H1 (cell line): ENCODE measurements around the gene KRT34. TPM values are rescaled to one million over a fixed set of nuclear protein-coding genes. Genes with fewer than 3 reads are reported as not detected.

ENCODE experiments used
- CTCF ChIA-PET: fragments of 300-600 bp; sonication (Branson Sonifier 250); formaldehyde crosslinking; loops from one replicate; lab custom pipeline; 2021; ENCODE audit not compliant: partially characterized antibody; lab: Charles Lee
- POLR2A ChIA-PET: fragments of 300-600 bp; sonication (Branson Sonifier 250); formaldehyde crosslinking; loops from one replicate; lab custom pipeline; 2021; ENCODE audit warnings: inconsistent platforms; ENCODE audit not compliant: partially characterized antibody; lab: Charles Lee
- DNase-seq, 2 experiments: peaks; one replicate each; pipeline versions ENCODE4 v3.0.0 to v3.0.0-alpha.2; 2010 to 2022; ENCODE audit warnings: low spot score in 2 of 2, low read depth in 1 of 2, mixed read lengths in 1 of 2
- FAIRE-seq: peaks from 2 replicates; lab custom pipeline; 2011; peaks lifted over from hg19 to GRCh38; lab: Jason Lieb, UNC
- H2AFZ ChIP-seq: 2 replicates; pipeline ENCODE4 v1.8.1; 2012; ENCODE audit warnings: low read length, inconsistent platforms
- H2AK5ac ChIP-seq: 2 replicates; pipeline ENCODE4 v1.6.1; 2013; ENCODE audit warnings: low read depth, low read length
- H2BK120ac ChIP-seq: replicated peaks from 2 replicates; pipeline ENCODE3; 2013; ENCODE audit warnings: low read depth, low read length, inconsistent platforms
- H2BK12ac ChIP-seq: 2 replicates; pipeline ENCODE4 v1.6.1; 2013; ENCODE audit warnings: low read depth, low read length
- H2BK15ac ChIP-seq: 2 replicates; pipeline ENCODE4 v1.6.1; 2013; ENCODE audit warnings: low read length
- H2BK20ac ChIP-seq: 2 replicates; pipeline ENCODE4 v1.6.1; 2013; ENCODE audit warnings: low read length
- H2BK5ac ChIP-seq: 2 replicates; pipeline ENCODE4 v1.6.1; 2013; ENCODE audit warnings: low read depth, low read length
- H3K14ac ChIP-seq: 2 replicates; pipeline ENCODE4 v1.6.1; 2013; ENCODE audit warnings: inconsistent platforms; ENCODE audit not compliant: insufficient read length
- H3K18ac ChIP-seq: 2 replicates; pipeline ENCODE4 v1.6.1; 2013; ENCODE audit warnings: low read length; ENCODE audit errors: extremely low read depth
- H3K23ac ChIP-seq: 2 replicates; pipeline ENCODE4 v1.6.1; 2013; ENCODE audit warnings: inconsistent platforms; ENCODE audit not compliant: insufficient read length
- H3K23me2 ChIP-seq: 2 replicates; pipeline ENCODE4 v1.6.1; 2013; ENCODE audit warnings: low read depth, low read length
- H3K27ac ChIP-seq: 2 replicates; pipeline ENCODE4 v1.6.1; 2011; ENCODE audit warnings: low read depth, low read length, inconsistent platforms
- H3K27me3 ChIP-seq, 4 experiments: replicated peaks in 1 of 4; 1 replicate in 1 of 4; 2 replicates in 3 of 4; pipeline versions ENCODE4 v1.6.1 to v1.8.1; 2011 to 2013; ENCODE audit warnings: low read length in 3 of 4, mild to moderate bottlenecking in 3 of 4, inconsistent platforms in 2 of 4, mixed read lengths in 2 of 4, moderate library complexity in 1 of 4; ENCODE audit not compliant: control insufficient read depth in 3 of 4, insufficient read depth in 3 of 4; ENCODE audit errors: extremely low read depth in 1 of 4
- H3K36me3 ChIP-seq, 4 experiments: 2 replicates each; pipeline versions ENCODE4 v1.6.1 to v1.8.1; 2011 to 2013; ENCODE audit warnings: mild to moderate bottlenecking in 4 of 4, low read length in 3 of 4, moderate library complexity in 2 of 4, control low read depth in 1 of 4, inconsistent platforms in 1 of 4; ENCODE audit not compliant: insufficient read depth in 4 of 4, control insufficient read depth in 2 of 4
- H3K4ac ChIP-seq: replicated peaks from 2 replicates; pipeline ENCODE3; 2013; ENCODE audit warnings: low read length, low read depth, mixed read lengths, inconsistent platforms; ENCODE audit not compliant: insufficient read length
- H3K4me1 ChIP-seq, 4 experiments: replicated peaks in 1 of 4; 1 replicate in 1 of 4; 2 replicates in 3 of 4; pipeline versions ENCODE4 v1.6.1 to v1.8.1; 2011 to 2013; ENCODE audit warnings: low read length in 3 of 4, inconsistent platforms in 2 of 4, mixed read lengths in 1 of 4; ENCODE audit not compliant: insufficient read depth in 4 of 4, control insufficient read depth in 3 of 4
- H3K4me2 ChIP-seq, 2 experiments: 2 replicates each; pipeline versions ENCODE4 v1.6.1 to v1.8.1; 2011 to 2013; ENCODE audit warnings: low read depth in 2 of 2, low read length in 2 of 2, control low read depth in 1 of 2, inconsistent platforms in 1 of 2, mild to moderate bottlenecking in 1 of 2; ENCODE audit not compliant: insufficient read depth in 1 of 2
- H3K4me3 ChIP-seq, 4 experiments: fragments of 200-600, 300-600 bp in 1 of 4; sonication (generic), shearing (Covaris generic), sonication (Bioruptor Twin) in 1 of 4; 2 replicates each; pipeline versions ENCODE4 v1.5.1 to v1.8.1; 2011 to 2016; ENCODE audit warnings: low read length in 4 of 4, low read depth in 3 of 4, control low read depth in 2 of 4, inconsistent platforms in 2 of 4, mild to moderate bottlenecking in 2 of 4, mixed read lengths in 1 of 4, moderate library complexity in 1 of 4; ENCODE audit not compliant: insufficient read depth in 2 of 4; ENCODE audit errors: extremely low read depth in 1 of 4
- H3K56ac ChIP-seq: replicated peaks from 2 replicates; pipeline ENCODE3; 2013; ENCODE audit warnings: low read depth, mild to moderate bottlenecking, mixed read lengths, low read length, inconsistent platforms; ENCODE audit not compliant: insufficient read length
- H3K79me1 ChIP-seq: 2 replicates; pipeline ENCODE4 v1.6.1; 2013; ENCODE audit warnings: low read depth, low read length, control low read depth
- H3K79me2 ChIP-seq, 2 experiments: 2 replicates each; pipeline versions ENCODE4 v1.6.1 to v1.8.1; 2012 to 2013; ENCODE audit warnings: low read length in 2 of 2, mild to moderate bottlenecking in 2 of 2, inconsistent platforms in 1 of 2; ENCODE audit not compliant: insufficient read depth in 2 of 2, control insufficient read depth in 1 of 2
- H3K9ac ChIP-seq, 4 experiments: replicated peaks in 1 of 4; 1 replicate in 1 of 4; 2 replicates in 3 of 4; pipeline versions ENCODE4 v1.6.1 to v1.8.1; 2011 to 2013; ENCODE audit warnings: low read depth in 3 of 4, low read length in 3 of 4, control low read depth in 2 of 4, mild to moderate bottlenecking in 2 of 4, moderate library complexity in 2 of 4, inconsistent platforms in 1 of 4; ENCODE audit errors: extremely low read depth in 1 of 4
- H3K9me3 ChIP-seq, 2 experiments: 2 replicates each; pipeline versions ENCODE4 v1.6.1 to v1.8.1; 2012 to 2013; ENCODE audit warnings: mild to moderate bottlenecking in 2 of 2, moderate library complexity in 2 of 2, control low read depth in 1 of 2, inconsistent platforms in 1 of 2, low read depth in 1 of 2, low read length in 1 of 2, mixed read lengths in 1 of 2; ENCODE audit not compliant: insufficient read depth in 2 of 2
- H4K20me1 ChIP-seq, 2 experiments: replicated peaks in 1 of 2; 2 replicates each; pipeline versions ENCODE3 to v1.8.1; 2011 to 2013; ENCODE audit warnings: inconsistent platforms in 2 of 2, low read length in 2 of 2, mild to moderate bottlenecking in 1 of 2; ENCODE audit not compliant: insufficient read depth in 2 of 2, control insufficient read depth in 1 of 2
- H4K5ac ChIP-seq: 2 replicates; pipeline ENCODE4 v1.6.1; 2013; ENCODE audit warnings: low read length, low read depth, mixed read lengths, inconsistent platforms; ENCODE audit not compliant: insufficient read length
- H4K8ac ChIP-seq: 2 replicates; pipeline ENCODE4 v1.8.0; 2013; ENCODE audit warnings: mild to moderate bottlenecking, moderate library complexity, low read length, inconsistent platforms; ENCODE audit not compliant: insufficient read depth; ENCODE audit errors: extremely low read depth
- H4K91ac ChIP-seq: replicated peaks from 2 replicates; pipeline ENCODE3; 2013; ENCODE audit warnings: low read length, mixed read lengths, inconsistent platforms; ENCODE audit not compliant: insufficient read length
- BCL11A ChIP-seq, 2 experiments: IDR thresholded peaks; one replicate each; pipeline ENCODE4 v1.6.1; 2011; ENCODE audit warnings: low read depth in 2 of 2, low read length in 2 of 2, mild to moderate bottlenecking in 2 of 2
- EP300 ChIP-seq, 2 experiments: IDR thresholded peaks; 1 replicate in 1 of 2; 2 replicates in 1 of 2; pipeline ENCODE4 v1.6.1; 2011 to 2012; ENCODE audit warnings: low read depth in 2 of 2, low read length in 2 of 2, mild to moderate bottlenecking in 2 of 2, borderline replicate concordance in 1 of 2, inconsistent platforms in 1 of 2, moderate library complexity in 1 of 2
- HDAC2 ChIP-seq, 2 experiments: fragments of 300-600 bp in 1 of 2; sonication (generic) in 1 of 2; IDR thresholded peaks; 2 replicates each; pipeline ENCODE4 v1.6.1; 2011 to 2012; ENCODE audit warnings: low read depth in 2 of 2, low read length in 2 of 2, mild to moderate bottlenecking in 2 of 2, moderate library complexity in 2 of 2, borderline replicate concordance in 1 of 2, inconsistent platforms in 1 of 2
- KDM1A ChIP-seq: fragments of 200-600, 300-600 bp; sonication (generic); IDR thresholded peaks from 2 replicates; pipeline ENCODE4 v1.7.1; 2016; ENCODE audit warnings: mild to moderate bottlenecking, low read length, borderline replicate concordance
- SIN3A ChIP-seq, 2 experiments: IDR thresholded peaks in 1 of 2; conservative IDR thresholded peaks in 1 of 2; 2 replicates each; pipeline ENCODE4 v1.6.1; 2011 to 2012; ENCODE audit warnings: low read length in 2 of 2, improper control_type of control experiment in 1 of 2, low read depth in 1 of 2, mild to moderate bottlenecking in 1 of 2
- SUZ12 ChIP-seq: fragments of 200-600 bp; sonication (generic); IDR thresholded peaks from 2 replicates; pipeline ENCODE4 v1.6.1; 2012; ENCODE audit warnings: mild to moderate bottlenecking, inconsistent platforms, low read length, moderate library complexity, mixed read lengths
- WGBS, 2 experiments: shearing (Covaris generic) in 1 of 2; methylation state at CpG; one replicate each; pipeline versions ENCODE4 v1.1.6 to v1.1.7; 2013 to 2015; ENCODE audit warnings: low lambda C conversion rate in 2 of 2, mixed read lengths in 2 of 2, inconsistent platforms in 1 of 2, low coverage in 1 of 2, missing lambda C conversion rate in 1 of 2; ENCODE audit not compliant: insufficient replicate concordance in 2 of 2, insufficient coverage in 1 of 2, insufficient read length in 1 of 2; ENCODE audit errors: extremely low coverage in 1 of 2, missing lambda C conversion rate in 1 of 2; 5-methylcytosine and 5-hydroxymethylcytosine counted together
- polyA plus RNA-seq, 7 experiments: library from polyadenylated mRNA; depleted of rRNA in 3 of 7; stranded (reverse) in 5 of 7; unstranded in 2 of 7; fragments of >200 nt in 5 of 7; fragments of 200-250 nt in 2 of 7; gene quantifications; 1 replicate in 5 of 7; 2 replicates in 1 of 7; 4 replicates in 1 of 7; pipeline versions ENCODE4 v1.2.1 to v1.2.3, GENCODE V29; 2011 to 2013; ENCODE audit warnings: missing spikeins in 2 of 7, mixed read lengths in 2 of 7
- total RNA-seq: library from RNA; stranded (reverse); fragmentation: NEBNext Ultra II Directional; extraction: Animal tissue kit (Norgen Biotek cat#: 25700); gene quantifications from 2 replicates; pipeline ENCODE4 v1.2.1, GENCODE V29; 2021
- TF ChIP-seq, protein P1 (sequence below), 3 experiments: IDR thresholded peaks; 1 replicate in 2 of 3; 2 replicates in 1 of 3; pipeline versions ENCODE4 v1.5.1 to v1.6.1; 2011; ENCODE audit warnings: low read length in 3 of 3, mild to moderate bottlenecking in 3 of 3, inconsistent platforms in 2 of 3, low read depth in 1 of 3, moderate library complexity in 1 of 3; ENCODE audit not compliant: insufficient read depth in 1 of 3; ENCODE audit errors: control extremely low read depth in 1 of 3

The KRT34 gene
- total and polyA plus RNA-seq, 2 of the 8 experiments (the other 6 are each of a cell fraction or from before 2014, with no cell fraction given), result not detected

DNA sequence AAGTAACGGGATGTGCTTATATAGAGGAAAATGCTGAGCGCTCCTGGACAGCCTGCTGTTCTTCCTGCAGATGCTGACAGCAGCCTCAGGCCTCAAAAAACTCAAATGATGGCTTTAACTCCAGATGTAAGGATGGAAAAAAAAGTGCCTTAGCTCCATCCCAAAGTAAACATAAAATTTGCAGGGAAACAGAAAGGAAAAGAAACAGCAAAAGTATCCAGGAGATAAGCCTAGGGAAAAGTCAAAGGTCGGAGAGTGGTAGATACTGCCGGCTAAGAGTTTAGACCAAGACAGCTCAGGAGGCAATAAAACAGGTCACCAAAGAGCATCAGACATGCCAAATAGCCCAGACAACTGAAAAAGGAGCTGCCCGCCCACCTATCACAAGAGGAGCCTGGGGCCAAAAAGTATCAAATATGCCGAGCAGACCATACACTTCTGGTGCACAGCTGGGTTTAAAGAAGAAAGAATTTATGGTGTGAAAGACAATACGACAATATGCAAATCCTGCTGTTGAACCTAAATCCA lies 8.4 kb upstream of the KRT34 start:
- Histone ChIP-seq H2BK15ac (no peak overlapping the region), H2BK20ac (no peak overlapping the region), H2BK120ac (no peak overlapping the region), H3K18ac (no peak overlapping the region), H2BK12ac (no peak overlapping the region), H2AK5ac (no peak overlapping the region), H3K4me3 (no peak overlapping the region), H4K8ac (no peak overlapping the region), H2BK5ac (no peak overlapping the region), H3K23me2 (no peaks in the 10 kb centered on the region), H3K23ac (no peak overlapping the region), H3K9me3 (no peaks in the 10 kb centered on the region; a peak in 1 of 4 replicates), H3K36me3 (no peaks in the 10 kb centered on the region), H3K4ac (no peak overlapping the region), H2AFZ (no peak overlapping the region), H3K14ac (no peak overlapping the region), H3K27ac (no peak overlapping the region), H4K20me1 (no peaks in the 10 kb centered on the region), H3K56ac (no peak overlapping the region), H3K79me2 (no peaks in the 10 kb centered on the region), H4K5ac (no peak overlapping the region), H3K9ac (no peak overlapping the region), H3K27me3 (no peaks in the 10 kb centered on the region), H3K4me2 (no peak overlapping the region), H3K4me1 (no peaks in the 10 kb centered on the region), H3K79me1 (no peaks in the 10 kb centered on the region), H4K91ac (no peak overlapping the region)
- FAIRE-seq (no peak), DNase-seq (no peak)
- POLR2A ChIA-PET, result no interaction called here
- TF ChIP-seq, protein P1, sequence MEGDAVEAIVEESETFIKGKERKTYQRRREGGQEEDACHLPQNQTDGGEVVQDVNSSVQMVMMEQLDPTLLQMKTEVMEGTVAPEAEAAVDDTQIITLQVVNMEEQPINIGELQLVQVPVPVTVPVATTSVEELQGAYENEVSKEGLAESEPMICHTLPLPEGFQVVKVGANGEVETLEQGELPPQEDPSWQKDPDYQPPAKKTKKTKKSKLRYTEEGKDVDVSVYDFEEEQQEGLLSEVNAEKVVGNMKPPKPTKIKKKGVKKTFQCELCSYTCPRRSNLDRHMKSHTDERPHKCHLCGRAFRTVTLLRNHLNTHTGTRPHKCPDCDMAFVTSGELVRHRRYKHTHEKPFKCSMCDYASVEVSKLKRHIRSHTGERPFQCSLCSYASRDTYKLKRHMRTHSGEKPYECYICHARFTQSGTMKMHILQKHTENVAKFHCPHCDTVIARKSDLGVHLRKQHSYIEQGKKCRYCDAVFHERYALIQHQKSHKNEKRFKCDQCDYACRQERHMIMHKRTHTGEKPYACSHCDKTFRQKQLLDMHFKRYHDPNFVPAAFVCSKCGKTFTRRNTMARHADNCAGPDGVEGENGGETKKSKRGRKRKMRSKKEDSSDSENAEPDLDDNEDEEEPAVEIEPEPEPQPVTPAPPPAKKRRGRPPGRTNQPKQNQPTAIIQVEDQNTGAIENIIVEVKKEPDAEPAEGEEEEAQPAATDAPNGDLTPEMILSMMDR (IDR thresholded peaks at IDR 0.05; ENCODE audit: control extremely low read depth in 1 of 3, insufficient read depth in 1 of 3, low read depth in 1 of 3, low read length in 3 of 3), result no peak
- TF ChIP-seq EP300 (IDR thresholded peaks at IDR 0.05; ENCODE audit: borderline replicate concordance in 1 of 2, low read depth in 2 of 2, low read length in 2 of 2) (no peak), HDAC2 (IDR thresholded peaks at IDR 0.05; ENCODE audit: borderline replicate concordance in 1 of 2, low read depth in 2 of 2, low read length in 2 of 2) (no peak), SUZ12 (no peak), SIN3A (conservative IDR thresholded peaks at IDR 0.05 in 1 of 2, IDR thresholded peaks at IDR 0.05 in 1 of 2; ENCODE audit: low read depth in 1 of 2, low read length in 2 of 2) (no peak), BCL11A (IDR thresholded peaks at IDR 0.05; ENCODE audit: low read depth in 2 of 2, low read length in 2 of 2) (no peak), KDM1A (no peak)
- CTCF ChIA-PET, result interaction anchor here (0.7 to 2.3 kb wide), 8 partner anchors 12 to 663 kb away, joined by 3 to 8 read pairs (median 4); no protein-coding TSS in a partner anchor
- WGBS, 2 experiments, result 90% methylated on average over 7 of the region's 7 CpGs; no CpG with 5 or more reads in 1 of the 2 experiments
